Fibroblast of the aortic adventitia (primary cell): ENCODE measurements around the gene MTREX. TPM values are rescaled to one million over a fixed set of nuclear protein-coding genes. Genes with fewer than 3 reads are reported as not detected.

ENCODE experiments used
- DNase-seq: peaks from one replicate; pipeline ENCODE4 v3.0.0-alpha.2; 2010; ENCODE audit warnings: low read depth
- H3K4me3 ChIP-seq: 2 replicates; pipeline ENCODE4 v1.5.1; 2011; ENCODE audit warnings: low read depth, mild to moderate bottlenecking, control low read depth, low read length, moderate library complexity
- total RNA-seq: library from RNA; depleted of rRNA; stranded (reverse); fragments of >200 nt; gene quantifications from 2 replicates; pipeline ENCODE4 v1.2.3, GENCODE V29; 2012; ENCODE audit warnings: low replicate concordance
- TF ChIP-seq, protein P1 (sequence below): IDR thresholded peaks from 2 replicates; pipeline ENCODE4 v1.5.1; 2011; ENCODE audit warnings: mild to moderate bottlenecking, low read length, control low read depth, inconsistent platforms; ENCODE audit not compliant: insufficient read depth

The MTREX gene
- total RNA-seq, 1 donor, result 123 TPM

DNA sequence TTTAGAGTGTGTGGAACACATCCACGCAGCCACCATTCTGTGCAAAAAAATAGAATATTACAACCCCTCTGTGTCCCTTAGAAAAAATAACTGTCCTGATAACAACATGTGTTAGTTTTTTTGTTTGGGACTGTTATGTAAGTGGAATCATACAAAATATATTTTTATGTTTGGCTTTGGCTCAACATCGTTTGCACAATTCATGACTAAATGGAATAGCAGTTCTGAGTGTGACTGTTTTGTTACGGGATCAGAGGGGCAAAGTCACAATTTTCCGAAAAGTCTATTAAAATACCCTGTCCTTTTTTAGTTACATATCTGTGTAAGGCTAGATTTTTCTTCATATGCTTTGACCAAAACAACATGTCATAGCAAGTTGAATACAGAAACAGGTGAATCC lies 12.8 kb downstream of the MTREX start:
- TF ChIP-seq, protein P1, sequence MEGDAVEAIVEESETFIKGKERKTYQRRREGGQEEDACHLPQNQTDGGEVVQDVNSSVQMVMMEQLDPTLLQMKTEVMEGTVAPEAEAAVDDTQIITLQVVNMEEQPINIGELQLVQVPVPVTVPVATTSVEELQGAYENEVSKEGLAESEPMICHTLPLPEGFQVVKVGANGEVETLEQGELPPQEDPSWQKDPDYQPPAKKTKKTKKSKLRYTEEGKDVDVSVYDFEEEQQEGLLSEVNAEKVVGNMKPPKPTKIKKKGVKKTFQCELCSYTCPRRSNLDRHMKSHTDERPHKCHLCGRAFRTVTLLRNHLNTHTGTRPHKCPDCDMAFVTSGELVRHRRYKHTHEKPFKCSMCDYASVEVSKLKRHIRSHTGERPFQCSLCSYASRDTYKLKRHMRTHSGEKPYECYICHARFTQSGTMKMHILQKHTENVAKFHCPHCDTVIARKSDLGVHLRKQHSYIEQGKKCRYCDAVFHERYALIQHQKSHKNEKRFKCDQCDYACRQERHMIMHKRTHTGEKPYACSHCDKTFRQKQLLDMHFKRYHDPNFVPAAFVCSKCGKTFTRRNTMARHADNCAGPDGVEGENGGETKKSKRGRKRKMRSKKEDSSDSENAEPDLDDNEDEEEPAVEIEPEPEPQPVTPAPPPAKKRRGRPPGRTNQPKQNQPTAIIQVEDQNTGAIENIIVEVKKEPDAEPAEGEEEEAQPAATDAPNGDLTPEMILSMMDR, result no peak
- no peak overlapping the region for H3K4me3 ChIP-seq
- peak; percentile 48 for DNase-seq

GRCh38 chr5:55324006-55324405 lies 16.2 kb downstream of the MTREX start:
- no peak for DNase-seq
- H3K4me3 ChIP-seq, result no peak overlapping the region
- TF ChIP-seq, protein P1, result no peak

GRCh38 chr5:55324815-55325418 lies 17.1 kb downstream of the MTREX start:
- peak; percentile 73 for DNase-seq
- H3K4me3 ChIP-seq, result no peak overlapping the region
- TF ChIP-seq, protein P1, result peak; percentile 69

DNA sequence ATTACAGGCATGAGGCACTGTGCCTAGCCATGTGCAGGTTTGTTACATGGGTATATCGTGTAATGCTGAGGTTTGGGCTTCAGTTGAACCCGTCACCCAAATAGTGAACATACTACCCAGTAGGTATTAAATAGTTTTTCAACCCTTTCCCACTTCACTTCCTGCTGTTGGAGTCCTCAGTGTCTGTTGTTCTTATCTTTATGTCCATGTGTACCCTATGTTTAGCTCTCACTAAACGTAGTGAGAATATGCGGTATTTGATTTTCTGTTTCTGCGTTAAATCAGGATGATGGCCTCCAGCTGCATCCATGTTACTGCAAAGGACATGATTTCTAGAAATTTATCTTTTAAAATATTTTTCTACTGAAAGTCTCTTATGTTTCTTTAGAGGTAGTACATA lies 17.8 kb downstream of the MTREX start:
- DNase-seq, result no peak
- TF ChIP-seq, protein P1, result no peak
- H3K4me3 ChIP-seq, result no peak overlapping the region

- TF ChIP-seq, protein P1, result no peak
- DNase-seq, result no peak
- H3K4me3 ChIP-seq, result no peak overlapping the region
Observed at GRCh38 chr5:55327281-55327680, 19.5 kb downstream of the MTREX start.

- DNase-seq, result no peak
- TF ChIP-seq, protein P1, result no peak
- no peak overlapping the region for H3K4me3 ChIP-seq
Observed at GRCh38 chr5:55331321-55331720, 23.5 kb downstream of the MTREX start.

DNA sequence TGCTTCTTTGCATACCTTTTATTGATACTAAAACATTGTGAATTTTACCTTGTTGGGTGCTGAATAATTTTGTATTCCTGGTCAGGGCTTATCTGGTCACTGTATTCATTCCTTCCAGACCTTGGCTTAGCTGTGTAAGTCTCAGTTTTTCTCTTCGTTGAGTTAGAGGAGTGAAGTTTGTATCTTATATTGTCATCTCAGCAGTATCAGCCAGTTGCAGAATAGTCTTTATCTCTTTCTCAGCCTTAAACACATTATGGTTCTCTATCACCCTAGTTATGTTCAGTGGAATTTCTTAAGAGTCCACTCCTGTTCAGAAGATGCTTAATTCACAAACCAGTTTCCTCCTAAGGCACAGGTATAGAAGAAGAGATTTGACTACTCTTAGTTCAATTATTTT lies 25.2 kb downstream of the MTREX start:
- DNase-seq, result no peak
- TF ChIP-seq, protein P1, result no peak
- no peak overlapping the region for H3K4me3 ChIP-seq
